AG08395 (cell line): ENCODE data around the gene ZNF718.
"Not testable (repeated sequence)": the region's sequence is repeated elsewhere in the genome, so short reads cannot be mapped to it uniquely, and the experiment has no call there.

Experiments
- DNase-seq: peaks from one replicate; pipeline ENCODE4 v3.0.0; 2012; ENCODE audit warnings: mixed read lengths, low spot score

ZNF718 gene

DNA sequence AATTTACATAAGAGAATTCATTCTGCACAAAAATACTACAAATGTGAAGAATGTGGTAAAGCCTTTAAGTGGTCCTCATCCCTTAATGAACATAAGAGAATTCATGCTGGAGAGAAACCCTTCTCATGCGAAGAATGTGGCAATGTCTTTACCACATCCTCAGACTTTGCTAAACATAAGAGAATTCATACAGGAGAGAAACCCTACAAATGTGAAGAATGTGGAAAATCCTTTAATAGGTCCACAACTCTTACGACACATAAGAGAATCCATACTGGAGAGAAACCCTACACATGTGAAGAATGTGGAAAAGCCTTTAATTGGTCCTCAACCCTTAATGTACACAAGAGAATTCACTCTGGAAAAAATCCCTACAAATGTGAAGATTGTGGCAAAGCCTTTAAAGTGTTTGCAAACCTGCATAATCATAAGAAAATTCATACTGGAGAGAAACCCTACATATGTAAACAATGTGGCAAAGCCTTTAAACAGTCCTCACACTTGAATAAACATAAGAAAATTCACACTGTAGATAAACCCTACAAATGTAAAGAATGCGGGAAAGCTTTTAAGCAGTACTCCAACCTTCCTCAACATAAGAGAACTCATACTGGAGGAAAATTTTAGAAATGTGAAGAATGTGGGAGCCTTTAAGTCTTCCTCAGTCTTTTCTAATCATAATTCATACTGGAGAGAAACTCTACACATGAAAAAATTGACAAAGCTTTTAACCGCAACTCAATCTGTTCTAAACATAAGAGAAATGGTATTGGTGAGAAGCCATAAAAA, 37.4 kb downstream of the ZNF718 start:
- DNase-seq, result no peak

- not testable (repeated sequence) for DNase-seq
Measured at GRCh38 chr4:169640-170039, 45.3 kb downstream of the ZNF718 start.

DNA sequence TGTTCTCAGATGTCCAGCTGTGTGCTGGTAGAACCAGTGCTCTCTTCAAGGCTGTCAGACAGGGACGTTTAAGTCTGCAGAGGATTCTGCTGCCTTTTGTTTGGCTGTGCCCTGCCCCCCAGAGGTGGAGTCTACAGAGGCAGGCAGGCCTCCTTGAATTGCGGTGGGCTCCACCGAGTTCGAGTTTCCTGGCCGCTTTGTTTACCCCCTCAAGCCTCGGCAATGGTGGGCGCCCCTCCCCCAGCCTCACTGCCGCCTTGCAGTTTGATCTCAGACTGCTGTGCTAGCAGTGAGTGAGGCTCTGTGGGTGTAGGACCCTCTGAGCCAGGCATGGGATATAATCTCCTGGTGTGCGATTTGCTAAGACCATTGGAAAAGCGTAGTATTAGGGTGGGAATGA, 47.0 kb downstream of the ZNF718 start:
- DNase-seq, result not testable (repeated sequence)

DNA sequence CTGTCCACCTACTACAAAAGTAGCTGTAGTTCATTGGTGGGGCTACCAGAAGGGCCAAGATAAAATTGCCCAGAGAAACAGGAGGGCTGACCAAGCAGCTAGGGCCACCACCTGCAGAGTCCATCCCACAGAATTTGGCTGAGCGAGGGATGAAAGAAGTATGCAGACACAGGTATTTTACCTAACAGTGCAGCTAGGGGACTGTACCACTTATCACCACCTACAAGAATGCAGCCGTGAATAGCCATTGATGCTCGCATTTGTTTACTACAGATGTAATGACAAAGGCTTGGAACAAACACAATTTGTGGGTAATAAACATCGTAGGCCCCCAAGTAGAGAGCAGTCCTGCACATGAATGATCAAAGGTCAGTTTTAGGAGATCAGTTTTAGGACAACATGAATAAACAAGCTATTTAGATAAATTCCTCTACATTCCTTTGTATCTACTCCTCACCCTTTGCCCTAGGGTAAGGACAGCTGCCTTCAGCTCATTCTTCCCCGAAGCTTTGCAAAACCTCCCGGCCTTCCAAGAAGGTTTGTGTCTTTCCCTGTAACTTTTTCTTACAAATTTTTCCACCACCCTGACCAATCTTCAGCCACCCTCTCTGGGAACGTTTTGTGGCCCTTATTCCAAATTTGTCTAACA, 49.5 kb downstream of the ZNF718 start:
- DNase-seq, result no peak

DNA sequence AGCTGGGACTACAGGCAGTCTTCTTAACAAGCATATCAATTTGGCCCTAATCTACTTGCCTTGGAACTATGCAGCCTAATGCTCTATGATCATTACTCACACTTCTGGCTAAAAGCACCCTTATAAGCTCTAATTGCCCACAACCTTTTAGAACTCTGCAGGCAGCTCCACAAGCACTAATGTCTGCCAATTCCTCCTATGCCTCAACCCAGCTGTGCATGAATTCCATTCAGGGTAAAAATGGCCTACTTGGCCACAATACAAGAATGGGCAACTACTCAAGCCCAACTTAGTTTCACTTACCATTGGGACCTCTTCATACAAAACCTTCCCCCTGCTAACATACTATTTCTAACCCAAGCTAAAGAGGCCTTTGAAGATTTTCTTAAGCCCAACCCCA, 51.7 kb downstream of the ZNF718 start:
- DNase-seq, result no peak

DNA sequence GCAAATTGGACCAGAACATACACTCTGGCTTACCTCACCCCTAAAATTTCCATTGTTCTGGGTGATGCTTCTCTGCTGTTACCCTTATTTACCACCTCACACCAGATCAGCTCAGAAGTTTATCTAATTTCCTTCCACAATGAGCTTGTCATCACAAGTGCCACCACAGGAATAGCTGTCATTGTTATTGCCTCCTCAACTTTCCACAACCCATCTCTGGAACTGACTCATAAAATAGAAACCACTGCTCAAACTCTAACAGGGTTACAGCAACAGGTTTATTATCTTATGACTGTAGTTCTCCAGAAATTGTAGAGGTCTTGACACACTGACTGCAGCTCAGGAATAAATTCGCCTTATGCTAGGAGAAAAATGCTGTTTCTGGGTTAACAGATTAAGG, 52.7 kb downstream of the ZNF718 start:
- DNase-seq, result no peak

GRCh38 chr4:182225-182624, 57.9 kb downstream of the ZNF718 start:
- DNase-seq, result not testable (repeated sequence)

- no peak for DNase-seq
Measured at GRCh38 chr4:188091-188490, 63.8 kb downstream of the ZNF718 start.

DNA sequence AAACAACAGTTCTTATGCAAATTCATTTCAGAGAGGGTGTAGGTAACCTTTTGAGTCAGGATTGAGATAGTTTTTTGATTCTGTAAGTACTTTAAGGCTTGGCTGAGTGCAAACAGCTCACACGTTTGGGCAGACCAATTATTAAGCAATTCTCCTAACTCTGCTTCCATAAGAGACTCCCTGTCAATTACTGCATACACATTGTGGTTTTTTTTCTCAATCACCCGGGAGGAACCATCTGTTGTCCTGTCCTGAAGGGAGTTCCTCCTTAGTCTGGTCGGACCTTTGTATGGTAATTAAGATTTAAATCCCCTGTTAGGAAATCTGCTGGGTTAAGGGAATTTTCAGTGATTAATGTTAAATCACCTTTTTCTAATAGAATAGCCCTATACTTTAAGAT, 70.9 kb downstream of the ZNF718 start:
- not testable (repeated sequence) for DNase-seq

DNA sequence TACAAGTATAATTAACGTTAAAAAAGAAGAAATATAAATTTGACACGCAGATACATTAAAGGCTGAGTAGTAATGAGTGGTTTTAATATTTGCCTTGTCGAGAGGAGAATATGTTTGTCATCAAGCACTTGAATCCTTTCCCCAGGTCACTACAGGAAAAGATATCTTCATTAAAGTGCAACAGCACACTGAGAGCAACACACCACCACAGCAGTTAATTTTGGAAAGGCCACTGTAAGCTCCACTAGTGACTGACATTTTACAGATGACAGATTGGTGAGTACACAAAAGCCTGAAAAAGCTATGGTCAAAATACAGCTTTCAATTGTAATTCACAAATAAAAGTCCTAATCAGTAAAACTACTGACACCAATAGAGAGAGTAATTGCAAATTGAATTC, 76.6 kb downstream of the ZNF718 start:
- no peak for DNase-seq

DNA sequence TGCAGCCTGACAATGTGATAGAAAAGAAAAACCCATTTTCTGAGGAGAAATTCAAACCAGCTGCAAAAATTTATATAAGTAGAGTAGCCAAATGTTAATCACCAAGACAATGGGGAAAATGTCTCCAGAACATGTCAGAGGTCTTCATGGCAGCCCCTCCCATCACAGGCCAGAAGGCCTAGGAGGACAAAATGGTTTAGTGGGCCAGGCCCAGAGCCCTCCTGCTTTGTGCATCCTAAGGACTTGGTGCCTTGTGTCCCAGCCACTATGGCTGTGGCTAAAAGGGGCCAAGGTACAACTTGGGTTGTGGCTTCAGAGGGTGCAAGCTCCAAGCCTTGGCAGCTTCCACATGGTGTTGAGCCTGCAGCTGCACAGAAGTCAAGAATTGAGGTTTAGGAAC, 78.5 kb downstream of the ZNF718 start:
- not testable (repeated sequence) for DNase-seq

DNA sequence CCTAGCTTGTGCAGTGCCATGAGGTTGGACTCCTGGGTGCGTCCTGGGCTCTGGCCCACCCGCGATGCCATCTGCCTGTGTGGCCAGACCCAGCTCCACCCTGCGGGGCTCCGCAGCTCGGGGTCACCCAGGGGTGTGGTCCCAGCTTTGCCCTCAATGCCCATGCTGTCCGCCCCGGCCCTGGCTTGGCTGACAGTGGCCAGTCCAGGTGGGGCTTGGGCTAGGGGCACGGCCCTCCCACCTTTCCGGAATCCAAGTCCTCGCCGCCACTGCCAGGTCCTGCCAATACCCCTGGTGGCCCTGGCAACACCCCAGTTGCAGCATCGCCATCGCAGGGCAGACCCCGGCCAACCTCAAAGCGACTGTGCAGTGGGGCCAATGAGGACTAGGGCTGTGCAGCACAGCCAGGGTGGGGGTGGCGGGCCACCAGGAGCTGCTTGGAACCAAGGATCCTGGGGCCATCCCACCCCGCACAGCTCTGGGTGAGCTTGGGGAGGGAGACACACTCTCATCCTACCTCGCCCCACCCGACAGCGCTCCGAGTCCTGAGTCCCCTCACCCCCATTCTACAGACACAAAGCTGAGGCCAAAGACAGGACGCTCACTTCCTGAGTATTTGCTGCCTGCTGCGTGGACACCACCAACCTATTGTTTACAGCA, 80.9 kb downstream of the ZNF718 start:
- DNase-seq, result no peak

- no peak for DNase-seq
Measured at GRCh38 chr4:206054-206453, 81.8 kb downstream of the ZNF718 start.

DNA sequence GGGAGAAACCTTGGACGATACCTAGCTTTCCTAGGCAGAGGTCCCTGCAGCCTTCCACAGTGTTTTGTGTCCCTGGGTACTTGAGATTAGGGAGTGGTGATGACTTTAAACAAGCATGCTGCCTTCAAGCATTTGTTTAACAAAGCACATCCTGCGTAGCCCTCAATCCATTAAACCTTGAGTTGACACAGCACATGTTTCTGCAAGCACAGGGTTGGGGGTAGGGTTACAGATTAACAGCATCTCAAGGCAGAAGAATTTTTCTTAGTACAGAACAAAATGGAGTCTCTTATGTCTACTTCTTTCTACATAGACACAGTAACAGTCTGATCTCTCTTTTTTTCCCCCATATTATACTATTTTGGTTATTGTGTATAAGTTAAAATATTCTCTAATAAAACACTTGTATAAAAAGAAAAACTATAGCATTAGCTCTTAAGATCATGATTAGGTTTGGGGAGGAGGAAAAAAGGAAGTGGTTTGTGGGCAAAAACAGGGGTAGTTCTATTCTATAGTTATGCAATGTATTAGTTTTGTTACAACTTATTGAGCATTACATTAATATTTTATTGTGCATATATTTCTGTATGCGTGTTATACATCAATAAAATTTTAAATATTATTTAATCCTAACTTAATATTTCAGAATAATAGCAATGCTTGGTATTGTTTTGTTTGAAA, 84.3 kb downstream of the ZNF718 start:
- not testable (repeated sequence) for DNase-seq

DNA sequence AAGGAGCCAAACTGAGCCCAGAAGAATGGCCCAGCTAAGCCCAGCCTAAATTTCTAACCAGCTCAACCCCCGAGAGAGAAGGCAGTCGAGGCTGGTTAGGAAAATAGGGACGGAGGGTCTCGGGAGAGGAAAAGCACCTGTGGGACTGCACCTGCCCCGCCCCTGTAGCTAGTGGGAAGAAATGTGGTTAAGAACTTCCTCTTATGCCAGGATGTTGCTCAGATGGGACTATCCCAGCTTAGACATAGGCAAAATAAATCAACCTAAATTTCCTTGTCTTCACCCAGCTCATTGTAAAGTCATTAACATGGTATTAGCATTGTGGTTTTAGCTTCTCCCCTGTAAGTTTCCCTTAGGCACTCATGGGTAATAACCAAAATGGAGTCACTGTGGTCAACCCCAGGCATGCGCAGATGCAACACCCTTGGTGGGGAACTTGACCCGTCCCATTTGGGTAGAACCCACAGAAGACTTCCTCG, 86.8 kb downstream of the ZNF718 start:
- no peak for DNase-seq

DNA sequence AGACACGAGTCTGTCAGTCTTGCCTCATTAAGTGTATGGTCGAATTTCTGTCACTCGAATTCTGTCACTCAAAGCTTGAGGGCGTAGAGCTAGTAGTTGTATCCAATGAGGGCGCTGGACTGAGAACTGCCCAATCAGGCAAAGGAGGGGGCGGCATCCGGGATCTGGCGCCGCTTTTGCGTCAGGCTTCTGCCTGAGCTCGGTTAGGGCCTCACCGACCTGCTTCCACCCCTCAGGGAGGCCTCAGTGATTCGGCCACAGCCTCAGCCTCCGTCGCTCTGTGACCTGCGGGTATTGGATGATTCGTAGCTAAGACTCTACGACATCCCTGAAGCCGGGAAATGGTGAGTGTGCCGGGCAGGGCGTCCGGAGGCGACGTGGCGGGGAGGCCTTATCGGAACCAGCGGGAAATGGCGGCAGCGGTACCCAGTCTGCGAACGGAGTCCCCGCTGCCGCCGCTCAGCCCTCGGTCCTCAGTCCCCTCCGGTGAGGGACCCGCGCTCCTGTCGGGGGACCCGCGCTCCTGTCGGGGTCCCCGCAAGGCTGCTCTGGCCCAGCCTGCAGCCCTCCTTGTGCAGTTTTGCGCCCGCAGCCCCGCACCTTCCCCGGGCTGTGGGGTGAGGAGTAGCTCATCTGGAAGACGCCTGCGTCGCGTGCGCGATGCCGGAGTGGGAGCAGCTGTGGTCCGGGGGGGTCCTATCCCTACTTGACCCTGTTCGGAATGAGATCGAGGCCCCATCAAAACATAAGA, 88.3 kb downstream of the ZNF718 start:
- peak; percentile 89 for DNase-seq

DNA sequence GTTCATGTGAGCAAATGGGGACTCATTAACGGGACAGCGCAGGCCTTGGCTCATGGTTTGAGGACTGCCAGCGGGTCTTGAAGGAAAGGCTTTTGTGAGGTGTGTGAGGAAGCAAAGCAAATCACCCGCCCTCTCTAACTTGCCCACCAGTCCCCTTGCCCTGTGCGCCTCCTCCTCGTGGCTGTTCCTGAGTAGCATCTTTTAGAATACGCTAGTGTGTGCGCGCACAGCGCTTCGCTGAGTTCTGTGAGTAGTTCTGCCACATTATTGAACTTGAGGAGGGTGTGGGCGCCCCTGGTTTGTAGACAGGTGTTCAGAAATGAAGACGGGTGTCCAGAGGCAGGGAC, 88.9 kb downstream of the ZNF718 start:
- DNase-seq, result not testable (repeated sequence)
